ENCODE results near the gene RAVER1.

RAVER1 gene

GRCh38 chr19:10332158-10332964 is 968 bp downstream of the RAVER1 start:
- H3K27ac ChIP-seq (ENCODE audit: low read depth, low read length), result peak overlapping the region; percentile 47
- peak overlapping the region; percentile 90 to 98 for H3K4me3 ChIP-seq (ENCODE audit: low read depth in 1 of 2, low read length in 2 of 2)
- peaks cover 29 to 34% of the 10 kb centered on the region in 2 donors for H3K36me3 ChIP-seq (ENCODE audit: control insufficient read depth in 1 of 2, insufficient read depth in 2 of 2, low read length in 2 of 2)
- H3K4me1 ChIP-seq (ENCODE audit: control insufficient read depth in 1 of 2, insufficient read depth in 2 of 2, low read length in 2 of 2), result peaks cover 20 to 30% of the 10 kb centered on the region in 2 donors
- H3K9me3 ChIP-seq (ENCODE audit: control insufficient read depth in 1 of 2, low read length in 2 of 2), result no peaks in the 10 kb centered on the region
- no peaks in the 10 kb centered on the region for H3K27me3 ChIP-seq (ENCODE audit: control insufficient read depth in 1 of 2, insufficient read depth in 2 of 2, low read length in 2 of 2)
- peak overlapping the region; percentile 53 to 61 for H3K9ac ChIP-seq (ENCODE audit: low read depth in 1 of 2, low read length in 2 of 2)

- Histone ChIP-seq H3K9me3 (ENCODE audit: control insufficient read depth in 1 of 2, low read length in 2 of 2) (no peaks in the 10 kb centered on the region), H3K4me1 (ENCODE audit: control insufficient read depth in 1 of 2, insufficient read depth in 2 of 2, low read length in 2 of 2) (peaks cover 20 to 26% of the 10 kb centered on the region in 2 donors), H3K4me3 (ENCODE audit: low read depth in 1 of 2, low read length in 2 of 2) (no peak overlapping the region), H3K9ac (ENCODE audit: low read depth in 1 of 2, low read length in 2 of 2) (no peak overlapping the region), H3K27ac (ENCODE audit: low read depth, low read length) (no peak overlapping the region), H3K27me3 (ENCODE audit: control insufficient read depth in 1 of 2, insufficient read depth in 2 of 2, low read length in 2 of 2) (no peaks in the 10 kb centered on the region), H3K36me3 (ENCODE audit: control insufficient read depth in 1 of 2, insufficient read depth in 2 of 2, low read length in 2 of 2) (peaks cover 36 to 59% of the 10 kb centered on the region in 2 donors)
Observed at GRCh38 chr19:10329555-10329954, 3.8 kb downstream of the RAVER1 start.

- Histone ChIP-seq H3K4me3 (ENCODE audit: low read depth in 1 of 2, low read length in 2 of 2) (no peak overlapping the region), H3K27me3 (ENCODE audit: control insufficient read depth in 1 of 2, insufficient read depth in 2 of 2, low read length in 2 of 2) (no peaks in the 10 kb centered on the region), H3K27ac (ENCODE audit: low read depth, low read length) (no peak overlapping the region), H3K4me1 (ENCODE audit: control insufficient read depth in 1 of 2, insufficient read depth in 2 of 2, low read length in 2 of 2) (peaks cover 15 to 18% of the 10 kb centered on the region in 2 donors), H3K9ac (ENCODE audit: low read depth in 1 of 2, low read length in 2 of 2) (no peak overlapping the region), H3K36me3 (ENCODE audit: control insufficient read depth in 1 of 2, insufficient read depth in 2 of 2, low read length in 2 of 2) (peaks cover 37 to 64% of the 10 kb centered on the region in 2 donors), H3K9me3 (ENCODE audit: control insufficient read depth in 1 of 2, low read length in 2 of 2) (no peaks in the 10 kb centered on the region)
Observed at GRCh38 chr19:10328558-10329429, 4.5 kb downstream of the RAVER1 start.

GRCh38 chr19:10327793-10328192 is 5.5 kb downstream of the RAVER1 start:
- no peaks in the 10 kb centered on the region for H3K27me3 ChIP-seq (ENCODE audit: control insufficient read depth in 1 of 2, insufficient read depth in 2 of 2, low read length in 2 of 2)
- H3K4me3 ChIP-seq (ENCODE audit: low read depth in 1 of 2, low read length in 2 of 2), result no peak overlapping the region
- no peak overlapping the region for H3K27ac ChIP-seq (ENCODE audit: low read depth, low read length)
- H3K9ac ChIP-seq (ENCODE audit: low read depth in 1 of 2, low read length in 2 of 2), result no peak overlapping the region
- peaks cover 19 to 20% of the 10 kb centered on the region in 2 donors for H3K4me1 ChIP-seq (ENCODE audit: control insufficient read depth in 1 of 2, insufficient read depth in 2 of 2, low read length in 2 of 2)
- no peaks in the 10 kb centered on the region for H3K9me3 ChIP-seq (ENCODE audit: control insufficient read depth in 1 of 2, low read length in 2 of 2)
- H3K36me3 ChIP-seq (ENCODE audit: control insufficient read depth in 1 of 2, insufficient read depth in 2 of 2, low read length in 2 of 2), result peaks cover 37 to 74% of the 10 kb centered on the region in 2 donors

GRCh38 chr19:10325732-10326131 is 7.6 kb downstream of the RAVER1 start:
- peaks cover 41 to 90% of the 10 kb centered on the region in 2 donors for H3K36me3 ChIP-seq (ENCODE audit: control insufficient read depth in 1 of 2, insufficient read depth in 2 of 2, low read length in 2 of 2)
- no peaks in the 10 kb centered on the region for H3K27me3 ChIP-seq (ENCODE audit: control insufficient read depth in 1 of 2, insufficient read depth in 2 of 2, low read length in 2 of 2)
- H3K4me3 ChIP-seq (ENCODE audit: low read depth in 1 of 2, low read length in 2 of 2), result no peak overlapping the region
- no peak overlapping the region for H3K9ac ChIP-seq (ENCODE audit: low read depth in 1 of 2, low read length in 2 of 2)
- H3K9me3 ChIP-seq (ENCODE audit: control insufficient read depth in 1 of 2, low read length in 2 of 2), result no peaks in the 10 kb centered on the region
- no peak overlapping the region for H3K27ac ChIP-seq (ENCODE audit: low read depth, low read length)
- H3K4me1 ChIP-seq (ENCODE audit: control insufficient read depth in 1 of 2, insufficient read depth in 2 of 2, low read length in 2 of 2), result peaks cover 19 to 27% of the 10 kb centered on the region in 2 donors

GRCh38 chr19:10321874-10322835 is 11.2 kb downstream of the RAVER1 start:
- Histone ChIP-seq H3K9me3 (ENCODE audit: control insufficient read depth in 1 of 2, low read length in 2 of 2) (no peaks in the 10 kb centered on the region), H3K9ac (ENCODE audit: low read depth in 1 of 2, low read length in 2 of 2) (peak overlapping the region; percentile 5 to 74), H3K36me3 (ENCODE audit: control insufficient read depth in 1 of 2, insufficient read depth in 2 of 2, low read length in 2 of 2) (peaks cover 31 to 82% of the 10 kb centered on the region in 2 donors), H3K27me3 (ENCODE audit: control insufficient read depth in 1 of 2, insufficient read depth in 2 of 2, low read length in 2 of 2) (no peaks in the 10 kb centered on the region), H3K27ac (ENCODE audit: low read depth, low read length) (peak overlapping the region; percentile 65), H3K4me3 (ENCODE audit: low read depth in 1 of 2, low read length in 2 of 2) (peak overlapping the region; percentile 40 to 55), H3K4me1 (ENCODE audit: control insufficient read depth in 1 of 2, insufficient read depth in 2 of 2, low read length in 2 of 2) (peaks cover 20 to 28% of the 10 kb centered on the region in 2 donors)

GRCh38 chr19:10321417-10321797 is 11.9 kb downstream of the RAVER1 start:
- H3K4me3 ChIP-seq (ENCODE audit: low read depth in 1 of 2, low read length in 2 of 2), result peak overlapping the region in 1 of 2 donors; percentile 55
- H3K36me3 ChIP-seq (ENCODE audit: control insufficient read depth in 1 of 2, insufficient read depth in 2 of 2, low read length in 2 of 2), result peaks cover 27 to 78% of the 10 kb centered on the region in 2 donors
- peak overlapping the region; percentile 65 for H3K27ac ChIP-seq (ENCODE audit: low read depth, low read length)
- peaks cover 22 to 29% of the 10 kb centered on the region in 2 donors for H3K4me1 ChIP-seq (ENCODE audit: control insufficient read depth in 1 of 2, insufficient read depth in 2 of 2, low read length in 2 of 2)
- H3K27me3 ChIP-seq (ENCODE audit: control insufficient read depth in 1 of 2, insufficient read depth in 2 of 2, low read length in 2 of 2), result no peaks in the 10 kb centered on the region
- no peaks in the 10 kb centered on the region for H3K9me3 ChIP-seq (ENCODE audit: control insufficient read depth in 1 of 2, low read length in 2 of 2)
- H3K9ac ChIP-seq (ENCODE audit: low read depth in 1 of 2, low read length in 2 of 2), result peak overlapping the region; percentile 5 to 74

- Histone ChIP-seq H3K9me3 (ENCODE audit: control insufficient read depth in 1 of 2, low read length in 2 of 2) (no peaks in the 10 kb centered on the region), H3K4me1 (ENCODE audit: control insufficient read depth in 1 of 2, insufficient read depth in 2 of 2, low read length in 2 of 2) (peaks cover 28 to 35% of the 10 kb centered on the region in 2 donors), H3K4me3 (ENCODE audit: low read depth in 1 of 2, low read length in 2 of 2) (no peak overlapping the region), H3K27ac (ENCODE audit: low read depth, low read length) (peak overlapping the region; percentile 65), H3K27me3 (ENCODE audit: control insufficient read depth in 1 of 2, insufficient read depth in 2 of 2, low read length in 2 of 2) (no peaks in the 10 kb centered on the region), H3K36me3 (ENCODE audit: control insufficient read depth in 1 of 2, insufficient read depth in 2 of 2, low read length in 2 of 2) (peaks cover 27 to 72% of the 10 kb centered on the region in 2 donors), H3K9ac (ENCODE audit: low read depth in 1 of 2, low read length in 2 of 2) (peak overlapping the region in 1 of 2 donors; percentile 5)
Observed at GRCh38 chr19:10320602-10321416, 12.5 kb downstream of the RAVER1 start.

Measured in duodenal mucosa (tissue), 2 donors.